NB4 (cell line): ENCODE measurements around the gene ZBTB40.

Experiments used
- DNase-seq: peaks from one replicate; pipeline ENCODE4 v3.0.0; 2010; ENCODE audit warnings: low read depth
- H3K4me3 ChIP-seq: one replicate; pipeline ENCODE4 v1.5.1; 2011; ENCODE audit warnings: mild to moderate bottlenecking, low read depth, low read length, moderate library complexity
- CTCF ChIP-seq: IDR thresholded peaks from one replicate; pipeline ENCODE4 v1.5.1; 2012; ENCODE audit warnings: low read depth, low read length
- MYC ChIP-seq: IDR thresholded peaks from 2 replicates; pipeline ENCODE4 v1.6.1; 2011; ENCODE audit warnings: low read depth, low read length
- POLR2A ChIP-seq: IDR thresholded peaks from 2 replicates; pipeline ENCODE4 v1.6.1; 2011; ENCODE audit warnings: mild to moderate bottlenecking; ENCODE audit not compliant: insufficient read length; ENCODE audit errors: extremely low read depth
- TF ChIP-seq, protein P1 (sequence below): IDR thresholded peaks from 2 replicates; pipeline ENCODE4 v1.6.1; 2011; ENCODE audit warnings: low read depth, low read length

The ZBTB40 gene

GRCh38 chr1:22545141-22545540, 93.5 kb downstream of the ZBTB40 start:
- no peak for DNase-seq
- TF ChIP-seq CTCF: no peak
- TF ChIP-seq POLR2A: no peak
- TF ChIP-seq, protein P1, sequence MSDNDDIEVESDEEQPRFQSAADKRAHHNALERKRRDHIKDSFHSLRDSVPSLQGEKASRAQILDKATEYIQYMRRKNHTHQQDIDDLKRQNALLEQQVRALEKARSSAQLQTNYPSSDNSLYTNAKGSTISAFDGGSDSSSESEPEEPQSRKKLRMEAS: no peak
- TF ChIP-seq MYC: no peak
- no peak overlapping the region for H3K4me3 ChIP-seq

GRCh38 chr1:22547186-22547817, 95.7 kb downstream of the ZBTB40 start:
- no peak for TF ChIP-seq POLR2A
- TF ChIP-seq MYC: no peak
- TF ChIP-seq, protein P1: no peak
- TF ChIP-seq CTCF: no peak
- no peak for DNase-seq
- H3K4me3 ChIP-seq: no peak overlapping the region

DNA sequence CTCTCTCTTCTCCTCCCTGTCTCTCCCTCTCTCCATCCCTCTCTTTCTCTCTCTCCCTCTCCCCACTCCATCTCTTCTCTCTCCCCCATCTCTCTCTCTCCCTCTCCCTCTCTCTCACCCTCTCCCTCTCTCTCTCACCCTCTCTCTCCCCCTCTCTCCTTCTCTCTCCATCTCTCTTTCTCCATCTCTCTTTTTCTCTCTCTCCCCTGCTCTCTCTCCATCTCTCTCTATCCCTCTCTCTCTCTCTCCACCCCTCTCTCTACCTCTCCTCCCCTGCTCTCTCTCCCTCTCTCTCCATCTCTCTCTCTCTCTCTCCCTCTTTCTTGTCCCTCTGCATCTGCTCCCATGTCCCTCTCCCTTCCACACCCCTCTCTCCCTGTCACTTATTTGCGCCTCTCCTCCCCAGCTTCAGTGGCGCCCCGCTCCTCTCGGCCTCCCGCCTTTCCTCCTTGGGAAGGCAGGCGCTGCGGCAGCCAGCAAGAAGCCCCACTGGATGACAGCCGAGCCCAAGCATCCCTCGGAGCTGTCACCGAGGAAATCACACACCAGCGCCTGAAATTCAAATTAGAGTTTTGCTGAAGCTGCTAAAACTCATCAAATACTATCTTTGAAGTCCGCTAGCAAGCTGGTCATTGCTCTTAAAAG, 96.3 kb downstream of the ZBTB40 start:
- no peak for DNase-seq
- H3K4me3 ChIP-seq: no peak overlapping the region
- TF ChIP-seq, protein P1: no peak
- TF ChIP-seq POLR2A (no peak), CTCF (no peak), MYC (no peak)

- no peak for TF ChIP-seq POLR2A
- TF ChIP-seq MYC: no peak
- TF ChIP-seq, protein P1: no peak
- no peak for TF ChIP-seq CTCF
- DNase-seq: no peak
- no peak overlapping the region for H3K4me3 ChIP-seq
These were observed 98.4 kb downstream of the ZBTB40 start for GRCh38 chr1:22550021-22550420.

DNA sequence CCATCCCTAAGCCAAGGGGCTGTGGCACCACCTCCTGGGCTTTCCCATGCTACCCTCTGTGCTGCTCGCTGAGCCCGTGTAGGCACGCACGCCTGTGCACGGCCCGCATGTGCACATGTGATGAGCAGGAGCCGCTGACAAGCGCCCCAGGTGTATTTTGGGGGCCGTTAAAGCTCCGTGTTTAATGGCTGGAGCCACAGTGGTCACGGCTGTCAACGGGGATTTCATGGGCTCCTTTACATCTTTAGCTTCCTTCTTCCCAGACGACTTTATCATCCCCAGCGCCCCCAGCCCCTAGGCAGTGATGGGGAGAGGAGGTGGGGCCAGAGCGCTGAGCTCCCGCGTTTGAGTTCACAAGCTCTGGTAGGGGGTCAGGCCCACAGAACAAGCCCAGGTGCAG, 99.9 kb downstream of the ZBTB40 start:
- no peak overlapping the region for H3K4me3 ChIP-seq
- TF ChIP-seq MYC (no peak), POLR2A (no peak), CTCF (no peak)
- TF ChIP-seq, protein P1: no peak
- DNase-seq: no peak

GRCh38 chr1:22552021-22552420, 100.4 kb downstream of the ZBTB40 start:
- no peak overlapping the region for H3K4me3 ChIP-seq
- DNase-seq: no peak
- TF ChIP-seq, protein P1: no peak
- TF ChIP-seq MYC: no peak
- no peak for TF ChIP-seq CTCF
- no peak for TF ChIP-seq POLR2A
